ENCODE results near the gene OR10J1. TPM values are rescaled to one million over a fixed set of nuclear protein-coding genes. Genes with fewer than 3 reads are reported as not detected.

The OR10J1 gene, protein sequence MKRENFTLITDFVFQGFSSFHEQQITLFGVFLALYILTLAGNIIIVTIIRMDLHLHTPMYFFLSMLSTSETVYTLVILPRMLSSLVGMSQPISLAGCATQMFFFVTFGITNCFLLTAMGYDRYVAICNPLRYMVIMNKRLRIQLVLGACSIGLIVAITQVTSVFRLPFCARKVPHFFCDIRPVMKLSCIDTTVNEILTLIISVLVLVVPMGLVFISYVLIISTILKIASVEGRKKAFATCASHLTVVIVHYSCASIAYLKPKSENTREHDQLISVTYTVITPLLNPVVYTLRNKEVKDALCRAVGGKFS
- not detected in 2 replicates for polyA plus RNA-seq

DNA sequence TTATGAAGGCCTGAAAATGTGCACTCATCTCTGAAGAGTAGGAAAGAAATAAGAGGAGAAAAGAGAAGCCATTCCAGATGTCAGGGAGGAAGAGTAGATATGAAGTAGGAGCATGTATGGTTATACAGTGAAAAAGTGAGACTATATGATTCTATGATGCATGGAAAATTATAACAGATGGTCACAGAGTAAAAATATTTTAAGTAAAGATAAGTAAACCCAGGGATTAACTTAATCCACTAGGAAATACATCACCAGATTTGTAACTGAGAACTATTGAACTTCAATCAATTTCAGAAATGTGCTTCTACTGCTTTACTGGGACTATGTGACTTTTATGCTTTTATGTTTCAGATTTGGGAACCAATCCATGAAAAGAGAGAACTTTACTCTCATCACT is at the start of gene OR10J1:
TSS of gene OR10J1 (plus strand) at position 301 of the 400 bp plus-strand sequence. CDS start at position 371, 70 bp downstream.

DNA sequence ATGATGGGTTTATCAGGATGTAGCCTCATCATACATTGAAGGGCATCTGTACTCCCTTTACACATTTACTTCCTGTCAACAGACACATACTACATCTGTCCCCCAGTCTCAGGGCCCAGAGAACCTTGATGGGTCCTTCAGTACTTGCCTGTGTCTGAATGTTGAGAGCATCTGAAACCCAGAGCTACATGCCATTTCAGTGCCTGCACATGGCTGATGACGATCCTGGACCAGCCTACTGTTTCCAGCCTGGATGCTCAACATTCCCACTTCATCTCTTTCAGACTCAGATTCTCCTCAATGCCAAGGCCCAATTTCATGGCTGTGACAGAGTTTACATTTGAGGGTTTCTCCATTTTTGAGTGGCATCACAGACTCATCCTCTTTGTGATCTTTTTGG is 7.6 kb upstream of the OR10J1 start, which contains the start of gene OR10J4:
TSS of gene OR10J4 (plus strand) at position 301 of the 400 bp plus-strand sequence.

Other genes starting within 250 kb of the OR10J1 start
- gene ACKR1, start 234.8 kb upstream of the OR10J1 start, polyA plus RNA-seq: 0.45 and 3.5 TPM in 2 replicates
- not detected in 2 replicates for gene FCER1A, start 137.4 kb upstream of the OR10J1 start, polyA plus RNA-seq
- not detected in 2 replicates for gene OR10J4, start 7.5 kb upstream of the OR10J1 start, polyA plus RNA-seq
- gene OR10J5, start 96.3 kb downstream of the OR10J1 start, polyA plus RNA-seq: not detected in 2 replicates
- gene APCS, start 148.1 kb downstream of the OR10J1 start, polyA plus RNA-seq: not detected in 2 replicates